Mesenchymal stem cell (in vitro differentiated cells and primary cell): ENCODE results near the gene RARS2. TPM values are rescaled to one million over a fixed set of nuclear protein-coding genes. Genes with fewer than 3 reads are reported as not detected.

ENCODE experiments used
- small RNA-seq: library from polyadenylated mRNA; stranded (forward); fragments of <200 nt; extraction: miRNeasy Mini kit (QIAGEN cat#:217004); gene quantifications from one replicate; pipeline ENCODE3, GENCODE V24; 2013; ENCODE audit warnings: low read depth

The RARS2 gene

Small RNAs within 50 kb of the gene (small RNA-seq; reads per million reads assigned to genes)
- gene RNU6-444P: not detected
